GM18507 (cell line): ENCODE results near the gene NDN.
"Not testable (repeated sequence)": the region's sequence is repeated elsewhere in the genome, so short reads cannot be mapped to it uniquely, and the experiment has no call there.

Experiments
- DNase-seq: peaks from one replicate; pipeline ENCODE4 v3.0.0; 2011; ENCODE audit warnings: low read depth; ENCODE audit not compliant: insufficient read length; ENCODE audit errors: extremely low spot score
- FAIRE-seq: peaks from 2 replicates; lab custom pipeline; 2011; peaks lifted over from hg19 to GRCh38; lab: Jason Lieb, UNC

NDN gene, protein sequence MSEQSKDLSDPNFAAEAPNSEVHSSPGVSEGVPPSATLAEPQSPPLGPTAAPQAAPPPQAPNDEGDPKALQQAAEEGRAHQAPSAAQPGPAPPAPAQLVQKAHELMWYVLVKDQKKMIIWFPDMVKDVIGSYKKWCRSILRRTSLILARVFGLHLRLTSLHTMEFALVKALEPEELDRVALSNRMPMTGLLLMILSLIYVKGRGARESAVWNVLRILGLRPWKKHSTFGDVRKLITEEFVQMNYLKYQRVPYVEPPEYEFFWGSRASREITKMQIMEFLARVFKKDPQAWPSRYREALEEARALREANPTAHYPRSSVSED

GRCh38 chr15:23687143-23687470, at the start of gene NDN:
Gene NDN, minus strand, starts transcription at chr15:23687305. Its CDS starts 88 bp downstream, at chr15:23687217.
- FAIRE-seq (no peak), DNase-seq (no peak)

DNA sequence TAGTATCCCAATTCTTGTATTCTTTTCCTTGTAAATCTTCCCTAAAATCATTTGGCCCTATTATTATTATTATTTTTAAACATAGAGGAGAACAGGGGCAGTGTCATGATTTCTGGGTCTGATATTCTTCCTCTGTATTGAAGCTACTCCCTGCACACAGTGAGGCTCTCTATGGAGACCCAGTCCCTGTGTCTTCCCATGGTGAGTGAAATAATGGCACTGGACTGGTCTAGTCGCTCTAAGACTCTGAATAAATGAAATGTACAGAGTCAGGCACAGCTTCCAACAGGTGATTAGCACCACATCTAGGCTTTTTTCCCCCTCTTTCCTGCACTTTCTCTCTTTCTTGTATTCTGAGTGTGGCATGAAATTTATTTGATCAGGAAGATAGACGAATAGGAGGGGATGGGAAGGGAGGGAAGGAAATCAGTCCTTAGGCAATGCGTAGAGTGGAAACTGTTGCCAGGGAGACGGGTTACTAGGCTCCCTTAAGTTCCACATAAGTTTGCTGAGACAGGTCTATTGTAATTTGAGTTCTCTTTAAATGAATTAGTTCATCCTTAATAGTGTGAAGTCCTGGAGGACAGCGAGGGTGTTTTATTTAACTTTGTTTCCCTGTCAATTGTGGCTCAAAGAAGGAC, 49.0 kb upstream of the NDN start:
- DNase-seq: no peak
- FAIRE-seq: no peak

GRCh38 chr15:23734862-23735261, 47.8 kb upstream of the NDN start:
- FAIRE-seq: no peak
- no peak for DNase-seq

DNA sequence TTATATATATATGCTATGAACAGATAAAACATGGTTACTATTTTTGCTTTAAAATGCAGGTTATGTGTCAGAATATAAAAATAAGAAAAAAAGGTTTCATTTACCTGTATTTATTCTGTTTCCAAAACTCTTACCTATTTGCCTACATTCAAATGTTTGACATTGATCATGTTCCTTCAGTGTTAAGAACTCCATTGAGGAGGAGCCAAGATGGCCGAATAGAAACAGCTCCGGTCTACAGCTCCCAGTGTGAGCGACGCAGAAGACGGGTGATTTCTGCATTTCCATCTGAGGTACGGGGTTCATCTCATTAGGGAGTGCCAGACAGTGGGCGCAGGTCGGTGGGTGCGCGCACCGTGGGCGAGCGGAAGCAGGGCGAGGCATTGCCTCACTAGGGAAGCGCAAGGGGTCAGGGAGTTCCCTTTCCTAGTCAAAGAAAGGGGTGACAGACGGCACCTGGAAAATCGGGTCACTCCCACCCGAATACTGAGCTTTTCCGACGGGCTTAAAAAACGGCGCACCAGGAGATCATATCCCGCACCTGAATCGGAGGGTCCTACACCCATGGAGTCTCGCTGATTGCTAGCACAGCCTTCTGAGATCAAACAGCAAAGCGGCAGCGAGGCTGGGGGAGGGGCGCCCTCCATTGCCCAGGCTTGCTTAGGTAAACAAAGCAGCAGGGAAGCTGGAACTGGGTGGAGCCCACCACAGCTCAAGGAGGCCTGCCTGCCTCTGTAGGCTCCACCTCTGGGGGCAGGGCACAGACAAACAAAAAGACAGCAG, 27.0 kb upstream of the NDN start:
- DNase-seq, FAIRE-seq: not testable (repeated sequence)

- DNase-seq: no peak
- no peak for FAIRE-seq
Observed at GRCh38 chr15:23708332-23708731, 21.2 kb upstream of the NDN start.

DNA sequence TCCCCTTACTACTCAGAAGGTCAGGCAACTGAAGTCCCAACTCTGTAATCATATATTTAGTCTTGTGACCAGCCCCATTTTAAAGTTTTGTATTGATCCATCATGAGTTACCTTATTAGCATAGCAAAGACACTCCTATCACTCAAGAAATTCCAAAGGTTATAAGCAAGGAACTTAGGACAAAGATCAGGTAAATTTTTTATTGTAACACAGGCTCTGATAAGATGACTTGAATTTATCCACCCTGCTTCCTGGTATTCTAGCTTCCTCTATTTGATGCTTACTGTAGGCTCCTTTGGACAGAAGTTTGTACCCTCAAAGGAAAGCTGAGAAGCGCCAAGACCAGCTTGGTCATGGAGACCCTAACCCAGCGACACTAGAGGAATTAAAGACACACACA, 8.2 kb upstream of the NDN start:
- FAIRE-seq (no peak), DNase-seq (no peak)

GRCh38 chr15:23694592-23694991, 7.5 kb upstream of the NDN start:
- FAIRE-seq (no peak), DNase-seq (no peak)

- no peak for FAIRE-seq
- no peak for DNase-seq
Observed at GRCh38 chr15:23690450-23690852, 3.3 kb upstream of the NDN start.

DNA sequence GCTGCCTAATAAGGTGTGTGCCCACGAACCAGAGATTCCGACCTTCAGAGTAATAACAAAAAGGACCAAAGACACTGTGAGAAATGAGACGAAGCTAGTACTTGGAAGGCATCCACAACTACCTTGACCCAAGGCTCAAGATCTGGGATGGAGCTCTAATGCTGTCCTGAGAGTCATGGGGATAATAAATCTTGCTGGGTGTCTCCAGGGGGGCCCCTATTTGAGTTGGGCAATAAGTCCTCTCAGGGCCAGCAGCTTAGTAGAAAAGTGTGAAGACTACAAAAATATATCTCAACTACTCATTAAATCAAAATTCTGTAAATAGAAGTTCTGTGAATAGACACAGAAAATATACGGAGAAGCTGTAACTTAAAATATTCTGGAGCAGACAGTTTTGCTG, 2.9 kb upstream of the NDN start:
- DNase-seq (no peak), FAIRE-seq (no peak)

DNA sequence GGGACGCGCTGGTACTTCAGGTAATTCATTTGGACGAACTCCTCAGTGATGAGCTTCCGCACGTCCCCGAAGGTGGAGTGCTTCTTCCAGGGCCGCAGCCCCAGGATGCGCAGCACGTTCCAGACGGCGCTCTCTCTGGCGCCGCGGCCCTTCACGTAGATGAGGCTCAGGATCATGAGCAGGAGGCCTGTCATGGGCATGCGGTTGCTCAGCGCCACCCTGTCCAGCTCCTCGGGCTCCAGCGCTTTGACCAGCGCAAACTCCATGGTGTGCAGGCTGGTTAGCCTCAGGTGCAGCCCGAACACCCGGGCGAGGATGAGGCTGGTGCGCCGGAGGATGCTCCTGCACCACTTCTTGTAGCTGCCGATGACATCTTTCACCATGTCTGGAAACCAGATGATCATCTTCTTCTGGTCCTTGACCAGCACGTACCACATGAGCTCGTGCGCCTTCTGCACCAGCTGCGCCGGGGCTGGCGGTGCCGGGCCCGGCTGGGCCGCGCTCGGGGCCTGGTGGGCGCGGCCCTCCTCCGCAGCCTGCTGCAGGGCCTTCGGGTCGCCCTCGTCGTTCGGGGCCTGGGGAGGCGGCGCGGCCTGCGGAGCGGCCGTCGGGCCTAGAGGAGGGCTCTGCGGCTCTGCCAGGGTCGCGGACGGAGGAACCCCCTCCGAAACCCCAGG, 501 bp downstream of the NDN start:
- FAIRE-seq: no peak

DNA sequence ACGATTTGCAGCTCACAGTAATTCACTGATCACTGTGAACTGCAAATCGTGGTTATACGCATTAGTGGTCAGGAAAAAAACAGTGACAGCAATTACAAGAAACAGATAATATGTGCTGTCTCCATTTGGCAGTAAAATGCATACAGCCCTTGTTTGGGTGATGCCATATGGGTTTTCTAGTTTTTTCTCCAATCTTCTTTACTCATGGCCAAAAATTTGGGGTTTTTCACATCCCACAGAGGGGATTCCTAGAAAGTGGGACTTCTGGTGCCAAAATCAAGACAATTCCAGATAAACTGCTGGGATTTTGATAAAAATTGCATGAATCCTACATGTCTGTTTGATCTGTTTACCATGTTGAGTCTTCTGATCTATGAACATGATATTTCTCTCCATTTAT, 15.6 kb downstream of the NDN start:
- DNase-seq: no peak
- no peak for FAIRE-seq

More for the DNA sequence above, 501 bp downstream of the NDN start:
- DNase-seq: no peak

DNA sequence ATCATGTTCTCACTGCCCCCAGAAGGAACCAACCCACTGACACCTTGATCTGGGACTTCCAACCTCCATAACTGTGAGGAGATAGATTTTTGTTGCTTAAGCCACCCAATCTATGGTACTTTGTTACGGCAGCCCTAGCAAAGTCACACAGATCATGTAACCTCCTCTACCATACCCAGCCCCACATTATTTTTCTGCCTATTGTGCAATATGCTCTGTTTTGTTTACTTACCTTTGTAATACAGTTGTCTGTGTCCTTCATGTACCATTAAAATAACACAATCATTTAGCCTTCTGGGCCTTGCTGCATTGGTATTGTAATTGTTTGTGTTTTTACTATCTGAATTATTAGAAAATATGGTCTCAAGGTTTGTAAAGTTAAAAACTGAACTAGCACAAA, 16.1 kb downstream of the NDN start:
- DNase-seq (no peak), FAIRE-seq (no peak)

- no peak for FAIRE-seq
- no peak for DNase-seq
Observed at GRCh38 chr15:23663232-23663631, 23.9 kb downstream of the NDN start.

DNA sequence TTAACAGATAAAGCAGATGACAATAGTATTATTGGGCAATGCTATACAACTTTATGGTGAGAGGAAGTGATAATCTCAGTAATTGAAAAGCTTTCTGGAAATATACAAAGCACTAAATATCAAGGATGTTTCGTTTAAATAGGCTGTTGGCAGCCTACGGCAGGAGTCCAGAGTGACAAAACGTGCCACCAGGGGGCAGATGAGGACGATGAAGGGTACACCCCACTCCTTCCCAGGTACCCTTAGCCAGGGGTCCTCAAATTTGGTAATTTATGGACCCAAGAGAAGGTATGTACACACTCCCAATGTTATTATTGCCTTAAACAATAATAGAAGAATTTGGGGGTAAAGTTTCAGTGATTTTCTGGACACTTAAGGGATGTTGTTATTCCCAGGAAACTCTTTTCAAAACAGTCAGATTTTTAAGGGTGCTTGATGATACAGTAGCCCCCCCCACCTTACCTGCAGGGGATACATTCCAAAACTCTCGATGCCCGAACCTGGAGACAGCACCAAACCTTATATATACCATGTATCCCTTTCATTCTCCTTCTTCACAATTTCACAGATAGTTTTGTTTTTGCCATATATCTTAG, 38.1 kb downstream of the NDN start:
- no peak for FAIRE-seq
- DNase-seq: no peak

DNA sequence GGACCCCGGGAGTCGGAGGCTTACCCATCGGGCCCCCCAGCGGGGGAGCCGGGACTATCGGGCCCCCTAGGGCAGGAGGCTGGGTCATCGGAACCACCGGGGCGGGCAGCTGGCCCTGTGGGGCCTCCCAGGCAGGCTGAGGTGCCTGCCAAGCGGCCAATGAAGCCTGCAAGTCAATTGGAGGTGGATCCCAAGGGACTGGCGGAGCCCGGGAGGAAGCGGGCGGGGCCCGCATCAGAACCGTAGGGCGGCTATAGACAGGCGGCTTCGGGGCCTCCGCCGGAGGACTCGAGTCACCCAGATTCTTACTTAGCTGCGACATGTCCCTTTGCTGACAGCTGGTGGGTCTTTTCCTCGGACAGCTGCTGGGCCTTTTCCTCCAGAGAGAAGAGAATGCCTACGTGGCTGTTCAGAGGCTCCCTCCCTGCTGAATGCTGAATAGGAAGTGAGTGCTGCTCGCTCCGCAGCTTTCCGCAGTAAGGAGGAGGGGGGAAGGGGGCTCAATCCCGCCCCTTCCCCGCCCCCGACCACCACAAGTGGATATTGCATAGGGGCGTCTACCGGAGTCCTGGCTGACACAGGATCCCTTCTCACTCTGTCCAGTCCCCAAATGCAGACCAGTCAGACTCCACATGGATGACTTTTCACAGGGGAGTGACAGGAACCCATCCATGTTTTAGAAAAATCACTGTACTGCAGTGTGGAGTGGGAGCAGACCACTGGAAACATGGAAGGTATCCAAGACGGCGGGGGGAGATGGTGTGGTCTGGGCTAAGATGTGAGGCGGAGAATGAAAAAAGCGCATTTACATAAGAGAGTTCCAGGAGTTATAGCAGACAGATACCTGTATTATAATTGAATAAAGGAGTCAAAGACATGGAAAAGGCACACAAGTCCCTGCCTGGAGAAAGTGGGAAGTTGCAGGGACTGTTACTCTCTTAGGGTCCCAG, 39.4 kb downstream of the NDN start, which contains the start of gene MAGEL2:
MAGEL2 (minus strand) TSS at position 447 of the 950 bp plus-strand sequence; CDS start at position 322, 125 bp downstream.
- DNase-seq: no peak
- no peak for FAIRE-seq

DNA sequence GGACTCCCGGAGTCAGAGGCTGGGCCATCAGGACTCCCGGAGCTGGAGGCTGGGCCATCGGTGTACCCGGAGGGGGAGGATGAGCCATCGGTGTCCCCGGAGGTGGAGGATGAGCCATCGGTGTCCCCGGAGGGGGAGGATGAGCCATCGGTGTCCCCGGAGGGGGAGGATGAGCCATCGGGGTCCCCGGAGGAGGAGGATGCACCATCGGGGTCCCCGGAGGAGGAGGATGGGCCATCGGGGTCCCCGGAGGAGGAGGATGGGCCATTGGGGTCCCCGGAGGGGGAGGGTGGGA, 40.2 kb downstream of the NDN start:
- DNase-seq: no peak
- no peak for FAIRE-seq

DNA sequence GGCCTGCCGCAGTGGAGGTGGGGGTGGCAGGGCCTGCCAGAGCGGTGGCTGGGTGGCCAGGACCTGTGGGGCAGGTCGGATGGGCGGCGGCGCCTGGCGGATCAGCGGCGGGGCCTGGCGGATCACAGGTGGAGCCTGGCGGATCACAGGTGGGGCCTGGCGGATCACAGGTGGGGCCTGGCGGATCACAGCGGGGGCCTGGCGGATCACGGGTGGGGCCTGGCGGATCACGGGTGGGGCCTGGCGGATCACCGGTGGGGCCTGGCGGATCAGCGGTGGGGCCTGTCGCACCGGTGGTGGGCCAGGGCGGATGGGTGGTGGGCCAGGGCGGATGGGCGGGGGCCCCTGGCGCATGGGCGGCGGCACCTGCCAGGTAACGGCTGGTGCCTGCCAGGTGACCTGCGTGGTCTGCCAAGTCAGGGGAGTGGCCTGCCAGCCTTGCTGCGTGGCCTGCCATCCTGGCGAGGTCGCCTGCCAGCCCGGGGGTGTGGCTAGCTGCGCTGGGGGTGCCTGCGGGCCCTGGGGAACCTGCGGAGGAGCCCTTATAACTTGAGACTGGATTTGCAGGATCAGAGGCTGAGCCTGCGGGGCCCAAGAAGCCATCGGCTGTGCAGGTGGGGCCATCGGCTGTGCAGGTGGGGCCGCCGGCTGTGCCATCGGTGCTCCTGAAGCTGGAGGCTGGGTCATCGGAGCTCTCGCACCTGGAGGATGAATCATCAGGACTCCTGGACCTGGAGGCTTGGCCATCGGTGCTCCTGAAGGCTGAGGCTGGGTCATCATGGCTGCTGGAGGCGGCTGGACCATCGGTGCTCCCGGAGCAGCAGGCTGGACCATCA, 40.7 kb downstream of the NDN start:
- no peak for FAIRE-seq
- no peak for DNase-seq
